CD4-positive, alpha-beta T cell (primary cell): ENCODE measurements around the gene CRKL. TPM values are rescaled to one million over a fixed set of nuclear protein-coding genes. Genes with fewer than 3 reads are reported as not detected.

Source experiments
- ATAC-seq: fragments of 200-7000 bp; cut with Tn5 transposase; one replicate; pipeline ENCODE4 v1.10.0; 2022; ENCODE audit warnings: mild to moderate bottlenecking; ENCODE audit not compliant: poor library complexity
- CTCF ChIA-PET: fragments of 350-600 bp; sonication (Branson Sonifier 250); formaldehyde crosslinking; loops from one replicate; lab custom pipeline; 2021; ENCODE audit warnings: antibody characterized with exemption, inconsistent platforms; lab: Charles Lee
- POLR2A ChIA-PET: fragments of 350-600 bp; sonication (Branson Sonifier 250); formaldehyde crosslinking; loops from one replicate; lab custom pipeline; 2021; ENCODE audit warnings: antibody characterized with exemption, inconsistent platforms; lab: Charles Lee
- DNase-seq, 14 experiments: peaks; one replicate each; pipeline ENCODE4 v3.0.0-alpha.2; 2013 to 2020; ENCODE audit warnings: mixed read lengths in 2 of 14
- H3K27ac ChIP-seq, 2 donors: one replicate each; pipeline versions ENCODE4 v1.5.1 to v1.7.0; 2013; ENCODE audit warnings: low read length in 2 of 2, low read depth in 1 of 2, mild to moderate bottlenecking in 1 of 2
- H3K27me3 ChIP-seq, 2 experiments: 1 replicate in 1 of 2; 2 replicates in 1 of 2; pipeline versions ENCODE4 v1.6.1 to v1.7.0; 2013; ENCODE audit warnings: low read length in 2 of 2, control low read depth in 1 of 2, mild to moderate bottlenecking in 1 of 2, moderate library complexity in 1 of 2; ENCODE audit not compliant: insufficient read depth in 2 of 2, control insufficient read depth in 1 of 2
- H3K36me3 ChIP-seq: one replicate; pipeline ENCODE4 v1.6.1; 2013; ENCODE audit warnings: low read length, control low read depth; ENCODE audit not compliant: insufficient read depth
- H3K4me1 ChIP-seq: one replicate; pipeline ENCODE4 v1.6.1; 2013; ENCODE audit warnings: low read length, control low read depth; ENCODE audit not compliant: insufficient read depth
- H3K4me3 ChIP-seq: one replicate; pipeline ENCODE4 v1.5.1; 2013; ENCODE audit warnings: mild to moderate bottlenecking, low read length, moderate library complexity
- H3K9me3 ChIP-seq, 2 experiments: 1 replicate in 1 of 2; 2 replicates in 1 of 2; pipeline versions ENCODE4 v1.6.1 to v1.7.0; 2013; ENCODE audit warnings: low read length in 2 of 2, mild to moderate bottlenecking in 2 of 2, control low read depth in 1 of 2, moderate library complexity in 1 of 2; ENCODE audit not compliant: control insufficient read depth in 1 of 2, insufficient read depth in 1 of 2
- H3K27ac Mint-ChIP-seq: one replicate; pipeline ENCODE4 v1.8.0; 2020; ENCODE audit warnings: mixed read lengths
- H3K27me3 Mint-ChIP-seq: one replicate; pipeline ENCODE4 v1.8.0; 2021; ENCODE audit warnings: mixed read lengths
- H3K36me3 Mint-ChIP-seq: one replicate; pipeline ENCODE4 v1.8.0; 2021; ENCODE audit warnings: low read depth, mixed read lengths
- H3K4me1 Mint-ChIP-seq: one replicate; pipeline ENCODE4 v1.8.0; 2021; ENCODE audit warnings: low read depth, mixed read lengths
- H3K4me3 Mint-ChIP-seq: one replicate; pipeline ENCODE4 v1.8.0; 2020; ENCODE audit warnings: mild to moderate bottlenecking, mixed read lengths
- H3K9me3 Mint-ChIP-seq: one replicate; pipeline ENCODE4 v1.8.0; 2020; ENCODE audit warnings: mixed read lengths
- CTCF ChIP-seq: fragments of 200-600 bp; IDR thresholded peaks from one replicate; pipeline ENCODE4 v1.8.0; 2022; ENCODE audit warnings: antibody characterized with exemption, mild to moderate bottlenecking
- intact Hi-C, 2 experiments: fragments of 100-400 bp; cut with DNase I in 1 of 2; cut with micrococcal nuclease in 1 of 2; formaldehyde crosslinking; loops; one replicate each; pipeline versions ENCODE4 v1.15.1 to v1.9.0; 2023 to 2025; cut with DNase I, micrococcal nuclease
- total RNA-seq, 174 experiments: library from RNA in 2 of 174; stranded (reverse) in 2 of 174; gene quantifications; one replicate each; pipeline ENCODE4 v1.2.3 and lab custom pipeline; 2021 to 2026

The CRKL gene
- total RNA-seq, 2 experiments from 2014 or later: 41.9 to 43.5 TPM

GRCh38 chr22:20953668-20954500 lies 36.7 kb downstream of the CRKL start:
- H3K4me1 ChIP-seq: peaks cover 32% of the 10 kb centered on the region
- no peak for DNase-seq
- no peak overlapping the region for H3K27ac Mint-ChIP-seq
- peaks cover 52% of the 10 kb centered on the region for H3K36me3 Mint-ChIP-seq
- ATAC-seq: no peak
- H3K4me3 Mint-ChIP-seq: no peak overlapping the region
- peaks cover 21% of the 10 kb centered on the region in 2 experiments for H3K27me3 ChIP-seq
- intact Hi-C loops: no loop called here
- H3K4me1 Mint-ChIP-seq: peaks cover 19% of the 10 kb centered on the region
- H3K9me3 Mint-ChIP-seq: no peaks in the 10 kb centered on the region
- H3K4me3 ChIP-seq: no peak overlapping the region
- ChIA-PET CTCF (no interaction called here), POLR2A (no interaction called here)
- no peak overlapping the region for H3K27ac ChIP-seq
- H3K27me3 Mint-ChIP-seq: peaks cover 22% of the 10 kb centered on the region
- TF ChIP-seq CTCF: no peak
- H3K36me3 ChIP-seq: peaks cover 45% of the 10 kb centered on the region
- peaks cover 0 to 3% of the 10 kb centered on the region in 2 experiments for H3K9me3 ChIP-seq

DNA sequence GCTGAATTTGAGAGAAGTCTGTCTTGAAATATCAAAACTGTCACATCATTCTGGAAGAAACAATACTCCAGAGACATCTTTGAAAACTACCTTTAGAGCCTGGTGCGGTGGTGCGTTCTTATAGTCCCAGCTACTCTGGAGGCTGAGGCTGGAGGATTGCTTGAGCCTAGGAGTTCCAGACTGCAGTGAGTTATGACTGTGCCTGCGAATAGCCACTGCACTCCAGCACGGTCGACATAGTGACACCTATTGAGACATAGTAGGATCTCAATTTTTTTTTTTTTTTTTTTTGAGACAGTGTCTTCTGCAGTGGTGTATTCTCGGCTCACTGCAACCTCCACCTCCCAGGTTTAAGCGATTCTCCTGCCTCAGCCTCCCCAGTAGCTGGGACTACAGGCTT lies 38.3 kb downstream of the CRKL start:
- no peak for DNase-seq
- intact Hi-C loops: no loop called here
- peaks cover 29% of the 10 kb centered on the region for H3K27me3 Mint-ChIP-seq
- ChIA-PET POLR2A (no interaction called here), CTCF (interaction anchor here (0.6 to 1.1 kb wide), 2 partner anchors 18 to 39 kb away, joined by 3 to 8 read pairs; no protein-coding TSS in a partner anchor)
- no peak overlapping the region for H3K27ac Mint-ChIP-seq
- H3K27me3 ChIP-seq: peaks cover 21% of the 10 kb centered on the region in 2 experiments
- peaks cover 36% of the 10 kb centered on the region for H3K36me3 ChIP-seq
- H3K4me3 ChIP-seq: no peak overlapping the region
- ATAC-seq: no peak
- H3K9me3 Mint-ChIP-seq: no peaks in the 10 kb centered on the region
- H3K4me1 Mint-ChIP-seq: peaks cover 8% of the 10 kb centered on the region
- no peak overlapping the region for H3K4me3 Mint-ChIP-seq
- no peak for TF ChIP-seq CTCF
- peaks cover 0 to 3% of the 10 kb centered on the region in 2 experiments for H3K9me3 ChIP-seq
- H3K36me3 Mint-ChIP-seq: peaks cover 35% of the 10 kb centered on the region
- peaks cover 22% of the 10 kb centered on the region for H3K4me1 ChIP-seq
- H3K27ac ChIP-seq: no peak overlapping the region

- DNase-seq (no peak), ATAC-seq (no peak)
- Mint-ChIP-seq H3K36me3 (peaks cover 26% of the 10 kb centered on the region), H3K27me3 (peaks cover 30% of the 10 kb centered on the region), H3K9me3 (no peaks in the 10 kb centered on the region), H3K4me1 (peaks cover 8% of the 10 kb centered on the region), H3K27ac (no peak overlapping the region), H3K4me3 (peak overlapping the region; percentile 25)
- Histone ChIP-seq H3K4me3 (no peak overlapping the region), H3K36me3 (peaks cover 27% of the 10 kb centered on the region), H3K27ac (no peak overlapping the region), H3K27me3 (peaks cover 21% of the 10 kb centered on the region in 2 experiments), H3K4me1 (peaks cover 22% of the 10 kb centered on the region), H3K9me3 (peaks cover 0 to 3% of the 10 kb centered on the region in 2 experiments)
- intact Hi-C loops: no loop called here
- POLR2A ChIA-PET: no interaction called here
- TF ChIP-seq CTCF: no peak
- CTCF ChIA-PET: interaction anchor here (0.6 to 1.1 kb wide), 2 partner anchors 19 to 40 kb away, joined by 3 to 8 read pairs; no protein-coding TSS in a partner anchor
These were observed 39.3 kb downstream of the CRKL start for GRCh38 chr22:20956258-20957101.
